ACC112 (cell line): ENCODE results near the gene ASMTL.

Experiments used
- H2AFZ ChIP-seq: fragments of 200-600 bp; sonication (generic); one replicate; pipeline ENCODE4 v1.6.0; 2017; ENCODE audit warnings: antibody characterized with exemption, low read length; ENCODE audit not compliant: unreplicated experiment
- H3K27ac ChIP-seq: fragments of 200-600 bp; sonication (generic); 2 replicates; pipeline ENCODE4 v1.5.1; 2014; ENCODE audit warnings: low read depth, mild to moderate bottlenecking, antibody characterized with exemption, low read length, moderate library complexity
- H3K27me3 ChIP-seq: fragments of 200-600 bp; sonication (generic); 2 replicates; pipeline ENCODE4 v1.6.1; 2014; ENCODE audit warnings: mild to moderate bottlenecking, antibody characterized with exemption, low read length, moderate library complexity, mixed read lengths; ENCODE audit not compliant: insufficient read depth
- H3K36me3 ChIP-seq: fragments of 200-600 bp; sonication (generic); 2 replicates; pipeline ENCODE4 v1.6.1; 2016; ENCODE audit warnings: mild to moderate bottlenecking, antibody characterized with exemption, low read length, moderate library complexity, mixed read lengths; ENCODE audit not compliant: insufficient read depth
- H3K4me1 ChIP-seq: fragments of 200-600 bp; sonication (generic); one replicate; pipeline ENCODE4 v1.6.1; 2016; ENCODE audit warnings: low read length, mixed read lengths; ENCODE audit not compliant: insufficient read depth, unreplicated experiment, control insufficient read depth
- H3K4me3 ChIP-seq: fragments of 200-600 bp; sonication (generic); 2 replicates; pipeline ENCODE4 v1.5.1; 2014; ENCODE audit warnings: mild to moderate bottlenecking, low read depth, low read length
- H3K79me2 ChIP-seq: fragments of 200-600 bp; sonication (generic); one replicate; pipeline ENCODE4 v1.6.0; 2016; ENCODE audit warnings: low read length; ENCODE audit not compliant: control insufficient read depth, unreplicated experiment, insufficient read depth

Gene ASMTL

DNA sequence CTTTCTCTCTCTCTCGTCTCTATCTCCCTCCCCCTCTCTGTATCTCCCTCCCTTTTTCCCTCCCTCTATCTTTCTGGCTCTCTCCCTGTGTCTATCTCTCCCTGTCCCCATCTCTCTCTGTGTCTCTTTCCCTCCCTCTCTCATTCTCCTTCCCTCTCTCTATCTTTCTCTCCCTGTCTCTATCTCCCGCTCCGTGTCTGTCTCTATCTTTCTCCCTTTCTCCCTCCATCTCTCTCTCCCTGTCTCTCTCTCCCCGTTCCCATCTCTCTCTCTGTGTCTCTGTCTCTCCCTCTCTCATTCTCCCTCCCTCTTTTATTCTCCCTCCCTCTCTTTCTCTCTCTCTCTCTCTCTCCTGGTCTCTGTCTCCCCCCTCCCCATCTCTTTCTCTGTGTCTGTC lies 93.2 kb downstream of the ASMTL start:
- no peak overlapping the region for H3K27ac ChIP-seq
- no peak overlapping the region for H2AFZ ChIP-seq
- no peaks in the 10 kb centered on the region for H3K27me3 ChIP-seq
- H3K4me1 ChIP-seq: no peaks in the 10 kb centered on the region
- no peaks in the 10 kb centered on the region for H3K79me2 ChIP-seq
- H3K4me3 ChIP-seq: no peak overlapping the region
- H3K36me3 ChIP-seq: no peaks in the 10 kb centered on the region

DNA sequence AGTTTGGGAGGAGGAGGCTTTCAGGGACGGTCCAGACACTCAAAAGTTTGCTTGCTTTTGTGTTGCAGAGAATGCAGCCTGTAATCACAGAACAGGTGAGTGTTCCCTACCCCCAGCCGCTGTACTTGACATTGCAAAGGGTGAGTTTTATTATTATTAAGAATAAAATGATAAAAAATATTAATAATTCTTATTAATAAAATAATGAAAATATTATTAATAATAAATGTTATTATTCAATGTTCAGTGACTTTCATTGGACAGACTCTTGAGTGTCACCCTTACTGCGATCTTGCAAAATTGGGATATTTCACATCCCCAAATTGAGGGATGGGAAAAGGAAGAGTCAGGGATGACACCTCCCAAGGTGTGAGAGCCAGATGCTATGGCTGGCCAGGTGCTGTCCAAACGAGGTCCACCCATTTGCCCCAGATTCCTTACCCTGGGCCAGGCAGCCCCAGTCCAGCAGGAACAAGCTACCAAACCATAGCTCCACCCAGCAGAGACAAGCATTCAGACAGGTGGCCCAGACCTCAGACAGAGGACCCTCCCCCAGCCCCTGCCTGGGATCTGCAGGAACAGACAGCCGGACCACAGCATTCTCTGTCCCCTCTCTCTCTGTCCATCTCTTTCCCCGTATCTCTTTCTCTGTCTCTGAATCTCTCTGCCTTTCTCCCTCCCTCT lies 93.8 kb downstream of the ASMTL start:
- Histone ChIP-seq H3K4me3 (no peak overlapping the region), H3K79me2 (no peaks in the 10 kb centered on the region), H3K27ac (no peak overlapping the region), H3K4me1 (no peaks in the 10 kb centered on the region), H2AFZ (no peak overlapping the region), H3K27me3 (no peaks in the 10 kb centered on the region), H3K36me3 (no peaks in the 10 kb centered on the region)

DNA sequence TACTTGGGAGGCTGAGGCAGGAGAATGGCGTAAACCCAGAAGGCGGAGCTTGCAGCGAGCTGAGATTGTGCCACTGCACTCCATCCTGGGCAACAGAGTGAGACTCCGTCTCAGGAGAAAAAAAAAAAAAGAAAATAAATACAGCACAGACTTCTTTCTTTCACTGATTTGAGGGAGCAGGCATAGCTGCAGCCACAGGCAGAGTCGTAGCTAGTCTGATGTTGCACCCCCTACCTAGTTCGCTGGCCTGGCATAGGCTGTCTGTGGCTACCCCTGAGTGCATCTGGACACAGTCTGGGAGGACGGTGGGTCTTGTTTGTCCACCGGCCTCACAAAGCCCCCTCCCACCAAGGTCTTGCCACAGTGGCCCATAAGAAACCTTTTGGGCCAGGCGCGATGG lies 94.7 kb downstream of the ASMTL start:
- Histone ChIP-seq H3K4me1 (no peaks in the 10 kb centered on the region), H3K4me3 (no peak overlapping the region), H3K27ac (no peak overlapping the region), H3K27me3 (no peaks in the 10 kb centered on the region), H3K36me3 (no peaks in the 10 kb centered on the region), H3K79me2 (no peaks in the 10 kb centered on the region), H2AFZ (no peak overlapping the region)

DNA sequence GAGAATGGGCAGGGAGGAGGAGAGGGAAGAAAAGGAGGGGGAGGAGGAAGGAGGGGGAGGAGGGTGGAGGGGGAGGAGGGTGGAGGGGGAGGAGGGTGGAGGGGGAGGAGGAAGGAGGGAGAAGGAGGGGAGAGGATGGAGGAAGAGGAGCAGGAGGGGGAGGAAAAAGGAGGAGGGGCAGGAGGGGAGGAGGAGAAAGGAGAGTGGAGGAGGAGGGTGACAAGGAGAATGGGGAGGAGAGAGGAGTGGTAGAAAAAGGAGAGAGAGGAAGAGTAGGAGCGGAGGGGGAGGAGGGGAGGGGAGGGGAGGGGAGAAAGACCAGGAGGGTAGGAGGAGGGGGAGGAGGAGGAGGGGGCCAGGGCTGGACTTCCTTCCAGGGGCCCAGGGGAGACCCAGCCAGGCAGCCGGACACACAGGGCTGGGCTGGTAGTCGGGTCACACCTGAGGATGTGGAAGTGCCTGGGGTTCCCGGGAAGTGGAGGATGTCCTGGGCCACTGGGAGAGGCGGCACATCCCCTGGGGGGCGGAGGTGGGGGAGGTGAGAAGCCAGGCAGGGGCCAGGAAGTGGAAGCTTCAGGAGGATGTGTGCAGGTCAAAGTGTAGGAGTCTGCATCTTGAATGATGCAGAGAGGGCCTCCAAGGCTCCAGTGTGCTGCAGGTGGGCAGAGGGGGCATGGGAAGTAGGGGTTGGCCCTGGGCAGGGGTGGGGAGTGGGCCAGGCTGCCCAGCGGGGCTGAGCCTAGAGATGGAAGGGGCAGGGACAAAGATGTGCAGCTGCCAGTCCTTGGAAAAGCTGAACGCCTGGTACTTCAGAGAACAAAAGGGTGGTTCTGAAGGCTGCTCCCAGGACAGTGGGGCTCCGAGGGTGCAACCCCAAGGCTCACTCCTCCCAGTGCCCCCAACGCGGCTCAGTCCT lies 97.3 kb downstream of the ASMTL start:
- Histone ChIP-seq H3K4me1 (no peaks in the 10 kb centered on the region), H3K36me3 (no peaks in the 10 kb centered on the region), H3K4me3 (no peak overlapping the region), H3K27ac (no peak overlapping the region), H3K27me3 (no peaks in the 10 kb centered on the region), H3K79me2 (no peaks in the 10 kb centered on the region), H2AFZ (no peak overlapping the region)

DNA sequence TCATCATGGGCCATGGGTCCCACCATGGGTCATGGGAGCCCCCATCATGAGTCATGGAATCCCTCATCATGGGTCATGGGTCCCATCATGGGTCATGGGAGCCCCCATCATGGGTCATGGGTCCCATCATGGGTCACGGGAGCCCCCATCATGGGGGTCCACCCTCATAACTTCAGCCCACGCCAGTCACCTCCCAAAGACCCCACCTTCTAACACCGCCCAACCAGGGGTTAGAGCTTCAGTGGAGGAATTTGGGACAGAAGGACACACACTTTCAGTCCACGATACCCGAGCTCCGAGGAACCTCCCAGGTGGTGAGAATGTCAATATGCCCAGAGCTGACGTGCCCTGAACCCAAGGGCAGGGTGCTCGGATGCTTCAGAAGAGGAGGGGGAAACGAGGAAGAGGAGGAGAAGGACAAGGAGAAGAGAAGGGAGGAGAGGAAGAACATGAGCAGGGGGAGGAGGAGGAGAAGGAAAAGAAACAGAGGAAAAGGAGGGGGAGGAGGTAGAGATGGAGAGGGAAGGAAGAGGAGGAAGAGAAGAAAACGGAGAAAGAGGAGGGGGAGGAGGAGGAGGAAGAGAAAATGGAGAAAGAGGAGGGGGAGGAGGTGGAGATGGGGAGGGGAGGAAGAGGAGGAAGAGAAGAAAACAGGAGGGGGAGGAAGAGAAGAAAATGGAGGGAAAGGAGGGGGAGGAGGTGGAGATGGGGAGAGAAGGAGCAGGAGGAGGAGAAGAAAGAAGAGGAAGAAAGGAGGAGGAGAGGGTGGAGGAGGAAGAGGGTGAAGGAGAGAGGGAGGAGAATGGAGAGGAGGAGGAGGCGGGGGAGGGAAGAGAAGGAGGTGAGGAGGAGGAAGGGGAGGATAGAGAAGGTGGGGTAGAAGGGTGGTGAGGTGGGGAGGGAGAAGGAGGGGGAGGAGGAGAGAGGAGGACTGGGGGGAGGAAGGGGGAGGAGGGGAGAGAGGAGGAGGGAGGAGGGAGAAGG lies 98.4 kb downstream of the ASMTL start:
- no peak overlapping the region for H3K27ac ChIP-seq
- H3K36me3 ChIP-seq: no peaks in the 10 kb centered on the region
- no peaks in the 10 kb centered on the region for H3K27me3 ChIP-seq

More for the DNA sequence above, 98.4 kb downstream of the ASMTL start:
- H3K4me3 ChIP-seq: no peak overlapping the region
- H2AFZ ChIP-seq: no peak overlapping the region
- H3K4me1 ChIP-seq: no peaks in the 10 kb centered on the region
- no peaks in the 10 kb centered on the region for H3K79me2 ChIP-seq
